Activated CD4-positive, alpha-beta T cell treated with anti-CD3 and anti-CD28 coated beads for 1 hour (primary cell): ENCODE data around the gene DOCK2.

ENCODE experiments used
- DNase-seq: peaks from one replicate; pipeline ENCODE4 v3.0.0-alpha.2; 2020

Gene DOCK2

GRCh38 chr5:170108266-170108785, 471.3 kb downstream of the DOCK2 start:
- no peak for DNase-seq

DNA sequence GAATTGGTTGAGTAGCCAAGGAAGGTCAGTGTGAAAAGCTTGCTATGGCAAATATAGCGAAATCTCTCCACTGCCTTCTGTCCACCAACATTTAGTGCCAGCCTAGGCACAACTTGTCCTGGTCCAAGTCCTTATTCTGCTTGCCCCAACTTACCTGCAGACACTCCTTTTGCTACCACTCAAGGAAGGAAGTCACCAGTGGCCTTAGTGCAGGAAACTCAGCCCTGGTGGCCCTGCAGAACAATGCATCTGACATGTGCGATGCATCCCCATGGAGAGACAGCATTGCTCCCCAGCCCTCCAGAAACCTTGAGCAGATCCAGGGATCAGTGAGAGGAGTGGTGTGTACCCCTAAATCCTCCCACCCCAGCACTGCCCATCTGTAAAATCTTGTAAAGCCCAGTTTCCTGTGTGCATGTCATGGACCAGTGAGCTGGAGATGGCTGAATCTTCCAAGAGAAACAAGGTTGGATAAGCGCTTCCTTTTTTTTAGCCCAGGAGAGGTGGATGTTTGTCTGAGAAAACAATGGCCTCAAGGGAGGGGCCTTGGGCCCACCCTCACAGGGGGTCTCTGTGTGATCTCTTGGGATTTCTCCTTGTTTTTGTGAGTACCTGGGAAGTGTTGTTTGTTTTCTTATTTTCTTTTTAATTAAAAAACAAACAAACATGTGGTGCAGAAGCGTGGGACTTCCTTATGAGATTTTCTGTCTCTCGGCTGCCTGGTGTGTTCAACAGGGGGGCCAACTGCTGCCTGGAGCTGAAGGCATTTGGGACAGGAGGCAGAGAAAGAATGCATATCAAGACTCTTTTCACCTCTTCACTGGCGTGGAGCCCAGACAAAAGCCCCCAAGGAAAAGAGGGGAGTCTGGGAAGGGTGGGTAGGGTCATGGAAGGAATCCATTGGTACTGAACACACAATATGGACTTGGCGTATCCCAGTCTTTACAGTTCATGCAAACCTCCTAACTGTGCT, 472.3 kb downstream of the DOCK2 start:
- no peak for DNase-seq

GRCh38 chr5:170110403-170111087, 473.5 kb downstream of the DOCK2 start:
- no peak for DNase-seq

- DNase-seq, result no peak
Observed at GRCh38 chr5:170111088-170111785, 474.2 kb downstream of the DOCK2 start.

GRCh38 chr5:170112876-170113521, 475.9 kb downstream of the DOCK2 start:
- no peak for DNase-seq

DNA sequence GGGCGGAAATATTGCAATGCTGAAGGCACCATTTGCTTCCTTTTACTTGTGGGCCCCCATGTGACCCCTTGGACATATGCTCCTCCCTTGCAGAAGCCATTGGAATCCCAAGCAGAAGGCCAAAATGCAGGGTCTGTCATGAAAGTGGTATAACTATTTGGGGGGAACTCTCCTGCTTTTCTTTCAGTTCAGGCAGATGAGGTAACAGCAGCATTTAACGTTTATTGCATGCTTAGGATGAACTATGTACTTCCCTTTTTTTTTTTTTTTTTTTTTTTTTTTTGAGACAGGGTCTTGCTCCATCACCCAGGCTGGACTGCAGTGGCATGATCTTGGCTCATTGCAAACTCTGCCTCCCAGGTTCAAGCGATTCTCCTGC, 476.4 kb downstream of the DOCK2 start:
- no peak for DNase-seq

GRCh38 chr5:170114271-170114670, 477.2 kb downstream of the DOCK2 start:
- no peak for DNase-seq

DNA sequence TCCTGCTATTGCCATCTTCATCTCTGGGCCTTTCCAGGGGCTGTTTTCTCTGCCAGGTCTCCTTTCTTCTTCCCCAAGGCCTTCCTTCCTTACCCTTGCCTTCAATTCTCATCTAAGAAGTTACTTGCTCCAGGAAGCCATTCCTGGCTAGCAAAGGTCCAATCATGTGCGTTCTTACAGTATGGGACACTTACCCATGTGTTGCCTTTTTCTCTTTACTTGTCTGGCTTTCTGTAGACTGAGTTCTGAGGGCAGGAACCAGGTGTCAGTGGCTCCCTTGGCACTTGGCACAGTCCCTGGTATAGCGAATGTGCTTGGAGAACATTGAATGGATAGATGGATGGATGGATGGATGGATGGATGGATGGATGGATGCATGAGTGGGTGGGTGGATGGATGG, 478.9 kb downstream of the DOCK2 start:
- no peak for DNase-seq

GRCh38 chr5:170117736-170118135, 480.7 kb downstream of the DOCK2 start:
- DNase-seq, result no peak

DNA sequence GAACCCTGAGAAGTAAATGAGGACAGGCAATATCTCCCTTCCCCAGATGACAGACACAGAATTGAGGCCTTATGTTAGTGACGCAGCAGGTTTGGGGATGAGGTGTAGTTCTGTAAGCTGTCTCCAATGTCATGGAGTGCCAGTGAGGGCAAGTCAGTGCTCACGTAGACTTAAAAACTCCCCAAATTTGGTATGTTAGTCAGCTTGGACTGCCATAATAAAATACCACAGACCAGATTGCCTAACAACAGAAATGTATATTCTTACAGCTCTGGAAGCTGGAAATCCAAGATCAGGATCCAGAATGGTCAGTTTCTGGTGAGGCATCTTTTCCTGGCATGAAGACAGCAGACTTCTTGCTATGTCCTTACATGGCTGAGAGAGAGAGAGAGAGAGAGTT, 483.5 kb downstream of the DOCK2 start:
- DNase-seq, result no peak

GRCh38 chr5:170121321-170121720, 484.2 kb downstream of the DOCK2 start:
- DNase-seq, result no peak

DNA sequence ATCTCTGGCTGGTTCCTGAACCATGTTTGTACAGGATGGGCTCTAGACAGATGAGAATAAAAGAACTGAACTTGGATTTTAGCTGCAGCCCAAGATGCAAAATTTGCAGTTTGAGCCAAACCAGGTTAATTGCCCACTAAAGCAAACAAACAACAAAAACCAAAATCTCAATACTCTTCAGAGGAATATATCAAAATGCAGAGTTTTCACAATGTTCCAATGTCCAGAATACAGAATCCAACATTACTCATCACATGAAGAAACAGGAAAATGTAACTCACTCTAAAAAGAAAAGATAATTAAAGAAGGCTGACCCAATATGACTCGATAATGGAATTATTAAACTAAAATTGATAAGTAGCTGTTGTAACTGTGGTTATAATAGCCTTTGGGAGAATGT, 489.0 kb downstream of the DOCK2 start:
- DNase-seq, result no peak

- no peak for DNase-seq
Observed at GRCh38 chr5:170126626-170127025, 489.6 kb downstream of the DOCK2 start.

- no peak for DNase-seq
Observed at GRCh38 chr5:170131235-170131634, 494.2 kb downstream of the DOCK2 start.

DNA sequence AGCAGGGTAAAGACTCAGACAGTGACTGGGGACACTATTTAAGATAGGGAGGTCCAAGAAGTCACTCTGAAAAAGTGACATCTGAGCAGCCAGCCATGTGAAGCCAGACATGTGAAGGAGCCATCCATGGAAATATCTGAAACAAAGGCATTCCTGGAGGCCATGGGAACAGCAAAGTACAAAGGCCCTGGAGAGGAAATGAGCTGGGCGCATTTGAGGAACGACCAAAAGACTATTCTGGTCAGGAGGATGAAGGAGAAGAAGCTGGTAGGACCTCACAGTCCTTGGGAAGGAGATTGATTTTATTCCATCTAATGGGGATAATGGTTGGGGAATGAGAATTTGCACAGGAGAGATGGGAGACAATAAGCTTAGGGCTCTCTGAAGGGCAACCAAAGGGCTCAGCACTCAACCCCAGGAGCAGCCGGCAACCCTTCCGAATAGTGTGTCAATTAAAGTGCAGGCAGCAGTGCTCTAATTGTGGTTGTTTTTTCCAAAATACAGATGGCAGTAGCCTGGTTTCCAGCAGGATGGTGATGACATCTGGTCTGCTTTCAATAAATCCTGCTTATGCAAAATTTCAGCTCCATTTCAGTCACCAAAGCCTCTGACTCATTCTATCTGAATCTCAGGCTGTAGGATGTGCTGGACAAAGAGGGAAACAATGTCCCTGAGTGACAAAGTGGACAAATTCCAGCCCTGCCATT, 495.3 kb downstream of the DOCK2 start:
- no peak for DNase-seq
